ENCODE measurements around the gene DIS3L2. TPM values are rescaled to one million over a fixed set of nuclear protein-coding genes. Genes with fewer than 3 reads are reported as not detected.

DIS3L2 gene
- total and polyA plus RNA-seq, 2 of the 8 experiments (the other 6 are each of a cell fraction or from before 2014, with no cell fraction given): 11.5 to 21.6 TPM

DNA sequence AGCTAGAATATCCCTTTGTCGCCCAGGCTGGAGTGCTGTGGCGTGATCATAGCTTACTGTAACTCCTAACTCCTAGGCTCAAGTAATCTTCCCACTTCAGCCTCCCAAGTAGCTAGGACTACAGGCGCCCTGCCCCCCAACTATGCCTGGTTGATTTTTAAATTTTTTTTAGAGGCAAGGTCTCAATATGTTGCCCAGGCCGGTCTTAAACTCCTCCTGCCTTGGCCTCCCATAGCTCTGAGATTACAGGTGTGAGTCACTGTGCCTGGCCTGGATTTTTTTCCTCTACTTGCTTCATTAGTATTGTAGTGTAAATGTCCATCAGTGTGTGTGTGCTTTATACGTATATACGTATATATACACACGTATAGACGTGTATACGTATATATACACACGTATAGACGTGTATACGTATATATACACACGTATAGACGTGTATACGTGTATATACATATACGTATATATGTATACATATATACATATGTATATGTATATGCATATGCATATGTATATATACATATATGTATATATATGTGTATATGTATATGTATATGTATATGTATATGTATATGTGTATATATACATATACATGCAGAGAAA is 124.4 kb downstream of the DIS3L2 start:
- no peak overlapping the region for H3K56ac ChIP-seq (replicated peaks; ENCODE audit: insufficient read length, low read depth, low read length)
- no peak overlapping the region for H3K23ac ChIP-seq (ENCODE audit: insufficient read length)
- no peak overlapping the region for H4K8ac ChIP-seq (ENCODE audit: extremely low read depth, insufficient read depth, low read length)
- H3K23me2 ChIP-seq (ENCODE audit: low read depth, low read length): no peaks in the 10 kb centered on the region
- H4K91ac ChIP-seq (replicated peaks; ENCODE audit: insufficient read length, low read length): no peak overlapping the region
- no peak overlapping the region for H2BK20ac ChIP-seq (ENCODE audit: low read length)
- H2BK12ac ChIP-seq (ENCODE audit: low read depth, low read length): no peak overlapping the region
- H3K4me1 ChIP-seq (replicated peaks in 1 of 4; ENCODE audit: control insufficient read depth in 3 of 4, insufficient read depth in 4 of 4, low read length in 3 of 4): no peaks in the 10 kb centered on the region
- H3K79me2 ChIP-seq (ENCODE audit: control insufficient read depth in 1 of 2, insufficient read depth in 2 of 2, low read length in 2 of 2): no peaks in the 10 kb centered on the region
- CTCF ChIA-PET (ENCODE audit: partially characterized antibody): interaction anchor here (0.7 to 2.4 kb wide), 4 partner anchors 40 to 241 kb away, joined by 3 to 10 read pairs (median 4); no protein-coding TSS in a partner anchor
- H2AK5ac ChIP-seq (ENCODE audit: low read depth, low read length): no peak overlapping the region
- H3K9me3 ChIP-seq (ENCODE audit: insufficient read depth in 2 of 2, low read depth in 1 of 2, low read length in 1 of 2): peaks cover 8 to 11% of the 10 kb centered on the region in 2 experiments
- DNase-seq (ENCODE audit: low read depth in 1 of 2, low spot score in 2 of 2) (no peak), FAIRE-seq (no peak)
- no peak overlapping the region for H3K4me3 ChIP-seq (ENCODE audit: extremely low read depth in 1 of 4, insufficient read depth in 2 of 4, low read depth in 3 of 4, low read length in 4 of 4)
- 92% methylated on average over 16 of the region's 16 CpGs; no CpG with 5 or more reads in 1 of the 2 experiments for WGBS, 2 experiments (ENCODE audit: extremely low coverage in 1 of 2, insufficient coverage in 1 of 2, insufficient read length in 1 of 2, insufficient replicate concordance in 2 of 2, low coverage in 1 of 2, low lambda C conversion rate in 2 of 2, missing lambda C conversion rate in 1 of 2)
- no peaks in the 10 kb centered on the region for H3K79me1 ChIP-seq (ENCODE audit: low read depth, low read length)
- no peak overlapping the region for H2BK120ac ChIP-seq (replicated peaks; ENCODE audit: low read depth, low read length)
- POLR2A ChIA-PET (ENCODE audit: partially characterized antibody): interaction anchor here (0.8 kb wide), 1 partner anchor 16 kb away, joined by 3 read pairs; no protein-coding TSS in a partner anchor
- H3K27ac ChIP-seq (ENCODE audit: low read depth, low read length): no peak overlapping the region
- no peak overlapping the region for H2BK15ac ChIP-seq (ENCODE audit: low read length)
- no peak overlapping the region for H2BK5ac ChIP-seq (ENCODE audit: low read depth, low read length)
- H4K5ac ChIP-seq (ENCODE audit: insufficient read length, low read depth, low read length): no peak overlapping the region
- no peak overlapping the region for H3K14ac ChIP-seq (ENCODE audit: insufficient read length)
- H3K27me3 ChIP-seq (replicated peaks in 1 of 4; ENCODE audit: control insufficient read depth in 3 of 4, extremely low read depth in 1 of 4, insufficient read depth in 3 of 4, low read length in 3 of 4): no peaks in the 10 kb centered on the region; a peak in 1 of 7 replicates
- no peak overlapping the region for H2AFZ ChIP-seq (ENCODE audit: low read length)
- H3K4me2 ChIP-seq (ENCODE audit: insufficient read depth in 1 of 2, low read depth in 2 of 2, low read length in 2 of 2): no peak overlapping the region
- H3K36me3 ChIP-seq (ENCODE audit: control insufficient read depth in 2 of 4, insufficient read depth in 4 of 4, low read length in 3 of 4): peaks cover 0 to 8% (median 0%) of the 10 kb centered on the region in 4 experiments; a peak in 1 of 8 replicates
- no peak overlapping the region for H3K18ac ChIP-seq (ENCODE audit: extremely low read depth, low read length)
- H3K9ac ChIP-seq (replicated peaks in 1 of 4; ENCODE audit: extremely low read depth in 1 of 4, low read depth in 3 of 4, low read length in 3 of 4): no peak overlapping the region
- H3K4ac ChIP-seq (replicated peaks; ENCODE audit: insufficient read length, low read depth, low read length): no peak overlapping the region
- no peaks in the 10 kb centered on the region for H4K20me1 ChIP-seq (replicated peaks in 1 of 2; ENCODE audit: control insufficient read depth in 1 of 2, insufficient read depth in 2 of 2, low read length in 2 of 2)
- no peak for TF ChIP-seq E2F6 (IDR thresholded peaks at IDR 0.05)
- TF ChIP-seq CEBPB (IDR thresholded peaks at IDR 0.05; ENCODE audit: low read depth, low read length): no peak
- no peak for TF ChIP-seq ATF2 (IDR thresholded peaks at IDR 0.05; ENCODE audit: low read length)
- TF ChIP-seq POLR2A (IDR thresholded peaks at IDR 0.05; ENCODE audit: control extremely low read depth in 1 of 2, low read depth in 2 of 2, low read length in 2 of 2): no peak
- TF ChIP-seq CHD2 (IDR thresholded peaks at IDR 0.05; ENCODE audit: low read length): no peak
- no peak for TF ChIP-seq RFX5 (IDR thresholded peaks at IDR 0.05; ENCODE audit: borderline replicate concordance, low read depth, low read length)
- no peak for TF ChIP-seq SAP30 (IDR thresholded peaks at IDR 0.05; ENCODE audit: insufficient read depth, insufficient replicate concordance, low read length)
- TF ChIP-seq EZH2 (IDR thresholded peaks at IDR 0.05; ENCODE audit: low read depth, low read length, severe bottlenecking): no peak
- TF ChIP-seq SRF (IDR thresholded peaks at IDR 0.05; ENCODE audit: low read depth, low read length): no peak
- TF ChIP-seq RAD21 (IDR thresholded peaks at IDR 0.05 in 1 of 2, conservative IDR thresholded peaks at IDR 0.05 in 1 of 2; ENCODE audit: low read depth in 2 of 2, low read length in 2 of 2): no peak
- no peak for TF ChIP-seq CBX5 (IDR thresholded peaks at IDR 0.05; ENCODE audit: low read depth, low read length)

Data from H1 (cell line).